Measurements from ENCODE around the gene ERC1.

GRCh38 chr12:1102791-1103450 lies 111.9 kb downstream of the ERC1 start:
- TF ChIP-seq, protein P1, sequence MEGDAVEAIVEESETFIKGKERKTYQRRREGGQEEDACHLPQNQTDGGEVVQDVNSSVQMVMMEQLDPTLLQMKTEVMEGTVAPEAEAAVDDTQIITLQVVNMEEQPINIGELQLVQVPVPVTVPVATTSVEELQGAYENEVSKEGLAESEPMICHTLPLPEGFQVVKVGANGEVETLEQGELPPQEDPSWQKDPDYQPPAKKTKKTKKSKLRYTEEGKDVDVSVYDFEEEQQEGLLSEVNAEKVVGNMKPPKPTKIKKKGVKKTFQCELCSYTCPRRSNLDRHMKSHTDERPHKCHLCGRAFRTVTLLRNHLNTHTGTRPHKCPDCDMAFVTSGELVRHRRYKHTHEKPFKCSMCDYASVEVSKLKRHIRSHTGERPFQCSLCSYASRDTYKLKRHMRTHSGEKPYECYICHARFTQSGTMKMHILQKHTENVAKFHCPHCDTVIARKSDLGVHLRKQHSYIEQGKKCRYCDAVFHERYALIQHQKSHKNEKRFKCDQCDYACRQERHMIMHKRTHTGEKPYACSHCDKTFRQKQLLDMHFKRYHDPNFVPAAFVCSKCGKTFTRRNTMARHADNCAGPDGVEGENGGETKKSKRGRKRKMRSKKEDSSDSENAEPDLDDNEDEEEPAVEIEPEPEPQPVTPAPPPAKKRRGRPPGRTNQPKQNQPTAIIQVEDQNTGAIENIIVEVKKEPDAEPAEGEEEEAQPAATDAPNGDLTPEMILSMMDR (IDR thresholded peaks at IDR 0.05) = no peak
- no peak for TF ChIP-seq POLR2A (IDR thresholded peaks at IDR 0.05)

Measured in tibial nerve (tissue), 3 donors.